HK-2 (cell line): Measurements from ENCODE around the gene GALNT9.
"Not testable (repeated sequence)": the region's sequence is repeated elsewhere in the genome, so short reads cannot be mapped to it uniquely, and the experiment has no call there.

Experiments used
- DNase-seq: peaks from one replicate; pipeline ENCODE4 v3.0.0-alpha.2; 2018; ENCODE audit not compliant: unreplicated experiment

GALNT9 gene

GRCh38 chr12:132279184-132279889 lies 50.1 kb downstream of the GALNT9 start:
- DNase-seq = no peak

GRCh38 chr12:132278401-132279183 lies 50.8 kb downstream of the GALNT9 start:
- no peak for DNase-seq

GRCh38 chr12:132277949-132278348 lies 51.4 kb downstream of the GALNT9 start:
- no peak for DNase-seq

GRCh38 chr12:132277374-132277941 lies 51.9 kb downstream of the GALNT9 start:
- DNase-seq = no peak

GRCh38 chr12:132276827-132277373 lies 52.5 kb downstream of the GALNT9 start:
- no peak for DNase-seq

GRCh38 chr12:132276066-132276826 lies 53.1 kb downstream of the GALNT9 start:
- DNase-seq = no peak

GRCh38 chr12:132275631-132276030 lies 53.8 kb downstream of the GALNT9 start:
- DNase-seq = no peak

GRCh38 chr12:132275110-132275531 lies 54.3 kb downstream of the GALNT9 start:
- DNase-seq = no peak

- DNase-seq = no peak
Observed at GRCh38 chr12:132273992-132274334, 55.4 kb downstream of the GALNT9 start.

GRCh38 chr12:132272711-132273110 lies 56.7 kb downstream of the GALNT9 start:
- DNase-seq = no peak

GRCh38 chr12:132271755-132272092 lies 57.7 kb downstream of the GALNT9 start:
- DNase-seq = no peak

GRCh38 chr12:132270969-132271754 lies 58.2 kb downstream of the GALNT9 start:
- DNase-seq = no peak

- no peak for DNase-seq
Observed at GRCh38 chr12:132270516-132270915, 58.9 kb downstream of the GALNT9 start.

GRCh38 chr12:132269271-132269968 lies 60.0 kb downstream of the GALNT9 start:
- DNase-seq = no peak

- no peak for DNase-seq
Observed at GRCh38 chr12:132268674-132269073, 60.7 kb downstream of the GALNT9 start.

GRCh38 chr12:132267873-132268272 lies 61.5 kb downstream of the GALNT9 start:
- DNase-seq = no peak

GRCh38 chr12:132266802-132267201 lies 62.6 kb downstream of the GALNT9 start:
- DNase-seq = no peak

GRCh38 chr12:132266370-132266769 lies 63.0 kb downstream of the GALNT9 start:
- no peak for DNase-seq

GRCh38 chr12:132265822-132266221 lies 63.6 kb downstream of the GALNT9 start:
- DNase-seq = not testable (repeated sequence)

GRCh38 chr12:132265056-132265800 lies 64.2 kb downstream of the GALNT9 start:
- no peak for DNase-seq
